Stomach (tissue), 4 donors: ENCODE data around the gene RMC1.

Experiments
- CTCF ChIP-seq, 7 experiments: fragments of 450-650 bp in 4 of 7; fragments of 200-600 bp in 3 of 7; sonication (generic) in 3 of 7; IDR thresholded peaks; one replicate each; pipeline ENCODE4 v1.5.1; 2016 to 2019; ENCODE audit warnings: antibody characterized with exemption in 7 of 7, control low read depth in 2 of 7, mild to moderate bottlenecking in 1 of 7
- POLR2A ChIP-seq, 4 donors: fragments of 450-650 bp; IDR thresholded peaks; one replicate each; pipeline ENCODE4 v1.6.1; 2016; ENCODE audit warnings: antibody characterized with exemption in 4 of 4, control low read depth in 2 of 4, mild to moderate bottlenecking in 1 of 4, moderate library complexity in 1 of 4
- POLR2AphosphoS5 ChIP-seq, 3 donors: sonication (generic); formaldehyde crosslinking; IDR thresholded peaks; one replicate each; pipeline ENCODE4 v1.6.1; 2016; ENCODE audit warnings: antibody characterized with exemption in 3 of 3

GRCh38 chr18:23548275-23548674, 45.0 kb downstream of the RMC1 start:
- TF ChIP-seq CTCF (IDR thresholded peaks at IDR 0.05) (no peak), POLR2AphosphoS5 (IDR thresholded peaks at IDR 0.05) (no peak), POLR2A (IDR thresholded peaks at IDR 0.05) (no peak)
